ENCODE data around the gene EPS15.
"Not testable (repeated sequence)": the region's sequence is repeated elsewhere in the genome, so short reads cannot be mapped to it uniquely, and the experiment has no call there.

Gene EPS15

GRCh38 chr1:51542158-51542953 lies 23.3 kb upstream of the EPS15 start:
- DNase-seq = no peak

- DNase-seq = no peak
These were observed 22.4 kb upstream of the EPS15 start for GRCh38 chr1:51541313-51542050.

- DNase-seq = no peak
These were observed 18.5 kb upstream of the EPS15 start for GRCh38 chr1:51537568-51537967.

- peak; percentile 11 to 33 for DNase-seq
These were observed 16.0 kb upstream of the EPS15 start for GRCh38 chr1:51535006-51535592.

GRCh38 chr1:51534447-51534846 lies 15.4 kb upstream of the EPS15 start:
- no peak for DNase-seq

- DNase-seq = no peak
These were observed 13.8 kb upstream of the EPS15 start for GRCh38 chr1:51532853-51533252.

- DNase-seq = not testable (repeated sequence)
These were observed 11.4 kb upstream of the EPS15 start for GRCh38 chr1:51530447-51530846.

- no peak for DNase-seq
These were observed 8.1 kb upstream of the EPS15 start for GRCh38 chr1:51527144-51527543.

GRCh38 chr1:51526248-51526647 lies 7.2 kb upstream of the EPS15 start:
- DNase-seq = no peak

GRCh38 chr1:51525295-51525694 lies 6.2 kb upstream of the EPS15 start:
- no peak for DNase-seq

- no peak for DNase-seq
These were observed 5.8 kb upstream of the EPS15 start for GRCh38 chr1:51524817-51525216.

- DNase-seq = no peak
These were observed 4.9 kb upstream of the EPS15 start for GRCh38 chr1:51523931-51524330.

- DNase-seq = no peak
These were observed 1.7 kb upstream of the EPS15 start for GRCh38 chr1:51520700-51521248.

GRCh38 chr1:51519865-51520699 lies 1.0 kb upstream of the EPS15 start:
- no peak for DNase-seq

GRCh38 chr1:51518586-51519047 lies 449 bp downstream of the EPS15 start:
- peak in 1 of 2 experiments; percentile 21 for DNase-seq

- DNase-seq = peak; percentile 44 to 46
These were observed 957 bp downstream of the EPS15 start for GRCh38 chr1:51518033-51518585.

- no peak for DNase-seq
These were observed 1.6 kb downstream of the EPS15 start for GRCh38 chr1:51517361-51518032.

- no peak for DNase-seq
These were observed 2.4 kb downstream of the EPS15 start for GRCh38 chr1:51516649-51517158.

- no peak for DNase-seq
These were observed 3.0 kb downstream of the EPS15 start for GRCh38 chr1:51515982-51516648.

GRCh38 chr1:51515312-51515960 lies 3.6 kb downstream of the EPS15 start:
- DNase-seq = no peak

All from SHP77 (cell line).